Body of pancreas (tissue), 4 donors: Measurements from ENCODE around the gene DAB1.

ENCODE experiments used
- POLR2A ChIP-seq, 3 donors: fragments of 450-650 bp; IDR thresholded peaks; one replicate each; pipeline ENCODE4 v1.6.1; 2016; ENCODE audit warnings: antibody characterized with exemption in 3 of 3, mild to moderate bottlenecking in 2 of 3
- TF ChIP-seq, protein P1 (sequence below), 7 experiments: fragments of 450-650 bp in 4 of 7; fragments of 200-600 bp in 3 of 7; sonication (generic) in 3 of 7; IDR thresholded peaks; one replicate each; pipeline ENCODE4 v1.5.1; 2016 to 2019; ENCODE audit warnings: antibody characterized with exemption in 7 of 7

DNA sequence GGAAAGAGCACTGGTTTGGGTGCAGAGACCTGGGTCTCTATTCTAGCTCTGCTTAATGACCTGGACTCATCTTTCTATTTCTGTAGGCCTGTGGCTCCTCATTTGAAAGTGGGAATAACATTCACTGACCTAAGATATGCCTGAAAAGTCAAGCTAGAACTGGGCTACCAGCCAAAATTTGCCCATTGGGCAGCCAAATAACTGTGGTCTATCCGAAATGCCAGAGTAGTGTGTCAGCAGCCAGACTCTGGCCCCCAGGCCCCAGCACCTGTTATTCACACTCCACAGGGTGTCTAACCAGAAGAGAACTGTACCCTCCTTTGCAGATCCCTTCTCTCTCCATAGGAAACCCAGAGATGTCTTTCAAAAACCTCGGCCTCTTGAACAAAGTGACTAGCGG, 12.6 kb downstream of the DAB1 start:
- TF ChIP-seq, protein P1, sequence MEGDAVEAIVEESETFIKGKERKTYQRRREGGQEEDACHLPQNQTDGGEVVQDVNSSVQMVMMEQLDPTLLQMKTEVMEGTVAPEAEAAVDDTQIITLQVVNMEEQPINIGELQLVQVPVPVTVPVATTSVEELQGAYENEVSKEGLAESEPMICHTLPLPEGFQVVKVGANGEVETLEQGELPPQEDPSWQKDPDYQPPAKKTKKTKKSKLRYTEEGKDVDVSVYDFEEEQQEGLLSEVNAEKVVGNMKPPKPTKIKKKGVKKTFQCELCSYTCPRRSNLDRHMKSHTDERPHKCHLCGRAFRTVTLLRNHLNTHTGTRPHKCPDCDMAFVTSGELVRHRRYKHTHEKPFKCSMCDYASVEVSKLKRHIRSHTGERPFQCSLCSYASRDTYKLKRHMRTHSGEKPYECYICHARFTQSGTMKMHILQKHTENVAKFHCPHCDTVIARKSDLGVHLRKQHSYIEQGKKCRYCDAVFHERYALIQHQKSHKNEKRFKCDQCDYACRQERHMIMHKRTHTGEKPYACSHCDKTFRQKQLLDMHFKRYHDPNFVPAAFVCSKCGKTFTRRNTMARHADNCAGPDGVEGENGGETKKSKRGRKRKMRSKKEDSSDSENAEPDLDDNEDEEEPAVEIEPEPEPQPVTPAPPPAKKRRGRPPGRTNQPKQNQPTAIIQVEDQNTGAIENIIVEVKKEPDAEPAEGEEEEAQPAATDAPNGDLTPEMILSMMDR (IDR thresholded peaks at IDR 0.05) = no peak
- no peak for TF ChIP-seq POLR2A (IDR thresholded peaks at IDR 0.05)
